Mammary epithelial cell (primary cell): Measurements from ENCODE around the gene BCL2L15.

ENCODE experiments used
- EZH2 ChIP-seq: IDR thresholded peaks from 2 replicates; pipeline ENCODE4 v1.6.1; 2012; ENCODE audit warnings: low read length, inconsistent platforms, borderline replicate concordance
- TF ChIP-seq, protein P1 (sequence below), 2 donors: IDR thresholded peaks in 1 of 2; conservative IDR thresholded peaks in 1 of 2; 2 replicates each; pipeline ENCODE4 v1.5.1; 2011 to 2012; ENCODE audit warnings: inconsistent platforms in 2 of 2, low read length in 2 of 2, mild to moderate bottlenecking in 2 of 2, control low read depth in 1 of 2, low read depth in 1 of 2; ENCODE audit not compliant: insufficient read depth in 1 of 2; ENCODE audit errors: extremely low read depth in 1 of 2

DNA sequence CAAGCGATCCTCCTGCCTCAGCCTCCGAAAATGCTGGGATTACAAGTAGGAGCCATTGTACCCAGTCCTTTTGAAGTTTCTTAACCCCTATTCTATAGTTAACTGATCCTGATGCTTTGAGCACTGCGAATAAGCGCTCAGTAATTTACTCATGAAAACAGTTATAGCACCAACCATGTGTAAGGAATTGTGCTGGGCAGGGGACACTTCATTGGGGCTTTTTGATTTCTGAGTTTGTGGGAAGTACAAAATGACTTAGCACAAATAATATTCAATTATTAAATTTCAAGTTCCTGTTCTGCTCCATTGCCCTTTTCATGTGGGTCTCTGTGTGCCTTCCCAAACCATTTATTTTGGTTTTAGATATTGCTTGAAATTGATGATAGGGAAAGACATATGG is 35.6 kb upstream of the BCL2L15 start:
- TF ChIP-seq, protein P1, sequence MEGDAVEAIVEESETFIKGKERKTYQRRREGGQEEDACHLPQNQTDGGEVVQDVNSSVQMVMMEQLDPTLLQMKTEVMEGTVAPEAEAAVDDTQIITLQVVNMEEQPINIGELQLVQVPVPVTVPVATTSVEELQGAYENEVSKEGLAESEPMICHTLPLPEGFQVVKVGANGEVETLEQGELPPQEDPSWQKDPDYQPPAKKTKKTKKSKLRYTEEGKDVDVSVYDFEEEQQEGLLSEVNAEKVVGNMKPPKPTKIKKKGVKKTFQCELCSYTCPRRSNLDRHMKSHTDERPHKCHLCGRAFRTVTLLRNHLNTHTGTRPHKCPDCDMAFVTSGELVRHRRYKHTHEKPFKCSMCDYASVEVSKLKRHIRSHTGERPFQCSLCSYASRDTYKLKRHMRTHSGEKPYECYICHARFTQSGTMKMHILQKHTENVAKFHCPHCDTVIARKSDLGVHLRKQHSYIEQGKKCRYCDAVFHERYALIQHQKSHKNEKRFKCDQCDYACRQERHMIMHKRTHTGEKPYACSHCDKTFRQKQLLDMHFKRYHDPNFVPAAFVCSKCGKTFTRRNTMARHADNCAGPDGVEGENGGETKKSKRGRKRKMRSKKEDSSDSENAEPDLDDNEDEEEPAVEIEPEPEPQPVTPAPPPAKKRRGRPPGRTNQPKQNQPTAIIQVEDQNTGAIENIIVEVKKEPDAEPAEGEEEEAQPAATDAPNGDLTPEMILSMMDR (conservative IDR thresholded peaks at IDR 0.05 in 1 of 2, IDR thresholded peaks at IDR 0.05 in 1 of 2; ENCODE audit: extremely low read depth in 1 of 2, insufficient read depth in 1 of 2, low read depth in 1 of 2, low read length in 2 of 2), result no peak
- TF ChIP-seq EZH2, result no peak
